H9 (cell line): ENCODE results near the gene P3H2. TPM values are rescaled to one million over a fixed set of nuclear protein-coding genes. Genes with fewer than 3 reads are reported as not detected.

Source experiments
- DNase-seq: peaks from one replicate; pipeline ENCODE4 v3.0.0-alpha.2; 2017
- H2AFZ ChIP-seq: one replicate; pipeline ENCODE4 v1.6.1; 2013; ENCODE audit warnings: mild to moderate bottlenecking, low read length, control low read depth, moderate library complexity
- H2AK5ac ChIP-seq: 2 replicates; pipeline ENCODE4 v1.6.1; 2013; ENCODE audit warnings: low read length, control low read depth, mixed read lengths; ENCODE audit not compliant: insufficient read length
- H2BK120ac ChIP-seq: one replicate; pipeline ENCODE4 v1.6.1; 2013; ENCODE audit warnings: low read depth, mild to moderate bottlenecking, low read length, control low read depth, inconsistent platforms; ENCODE audit not compliant: poor library complexity, severe bottlenecking
- H2BK12ac ChIP-seq: 2 replicates; pipeline ENCODE4 v1.6.1; 2013; ENCODE audit warnings: low read length, control low read depth, mixed read lengths, low read depth; ENCODE audit not compliant: insufficient read length
- H2BK15ac ChIP-seq: 2 replicates; pipeline ENCODE4 v1.6.1; 2013; ENCODE audit warnings: low read depth, low read length, control low read depth
- H2BK20ac ChIP-seq: one replicate; pipeline ENCODE4 v1.6.1; 2013; ENCODE audit warnings: low read depth, mild to moderate bottlenecking, low read length, control low read depth, inconsistent platforms; ENCODE audit not compliant: poor library complexity, severe bottlenecking
- H2BK5ac ChIP-seq: 2 replicates; pipeline ENCODE4 v1.6.1; 2013; ENCODE audit warnings: low read length, control low read depth, mixed read lengths; ENCODE audit not compliant: insufficient read length
- H3K14ac ChIP-seq: 2 replicates; pipeline ENCODE4 v1.6.1; 2013; ENCODE audit warnings: low read length, control low read depth; ENCODE audit not compliant: insufficient read depth
- H3K18ac ChIP-seq: 2 replicates; pipeline ENCODE4 v1.6.1; 2013; ENCODE audit warnings: low read depth, mild to moderate bottlenecking, mixed read lengths, low read length, control low read depth; ENCODE audit not compliant: insufficient read length
- H3K23ac ChIP-seq: 2 replicates; pipeline ENCODE4 v1.6.1; 2013; ENCODE audit warnings: low read length, control low read depth, mixed read lengths, low read depth; ENCODE audit not compliant: insufficient read length
- H3K23me2 ChIP-seq: 2 replicates; pipeline ENCODE4 v1.6.1; 2013; ENCODE audit warnings: low read depth, mild to moderate bottlenecking, mixed read lengths, low read length, control low read depth; ENCODE audit not compliant: insufficient read length, poor library complexity, severe bottlenecking
- H3K27ac ChIP-seq: 2 replicates; pipeline ENCODE4 v1.5.1; 2013; ENCODE audit warnings: low read length, control low read depth, mixed read lengths, low read depth; ENCODE audit not compliant: insufficient read length
- H3K27me3 ChIP-seq: 2 replicates; pipeline ENCODE4 v1.6.1; 2013; ENCODE audit warnings: low read length, control low read depth, inconsistent platforms; ENCODE audit not compliant: insufficient read depth
- H3K4ac ChIP-seq: 2 replicates; pipeline ENCODE4 v1.6.1; 2013; ENCODE audit warnings: low read depth, mild to moderate bottlenecking, control low read depth, inconsistent platforms, low read length, moderate library complexity
- H3K4me1 ChIP-seq: 2 replicates; pipeline ENCODE4 v1.6.1; 2013; ENCODE audit warnings: low read length, control low read depth, inconsistent platforms; ENCODE audit not compliant: insufficient read depth
- H3K4me2 ChIP-seq: 2 replicates; pipeline ENCODE4 v1.6.1; 2013; ENCODE audit warnings: low read length, control low read depth, mixed read lengths; ENCODE audit not compliant: insufficient read length, insufficient read depth
- H3K56ac ChIP-seq: 2 replicates; pipeline ENCODE4 v1.6.1; 2013; ENCODE audit warnings: low read depth, mild to moderate bottlenecking, mixed read lengths, low read length, control low read depth; ENCODE audit not compliant: insufficient read length
- H3K79me1 ChIP-seq: 2 replicates; pipeline ENCODE4 v1.6.1; 2013; ENCODE audit warnings: low read depth, mild to moderate bottlenecking, moderate library complexity, low read length, control low read depth, inconsistent platforms; ENCODE audit not compliant: insufficient read depth, poor library complexity, severe bottlenecking
- H3K79me2 ChIP-seq: 2 replicates; pipeline ENCODE4 v1.6.1; 2013; ENCODE audit warnings: low read length, control low read depth, inconsistent platforms; ENCODE audit not compliant: insufficient read depth
- H3K9ac ChIP-seq: 2 replicates; pipeline ENCODE4 v1.6.1; 2013; ENCODE audit warnings: low read length, control low read depth, mixed read lengths; ENCODE audit not compliant: insufficient read length; ENCODE audit errors: extremely low read depth
- H3K9me3 ChIP-seq: one replicate; pipeline ENCODE4 v1.6.1; 2013; ENCODE audit warnings: low read depth, low read length, inconsistent platforms; ENCODE audit not compliant: control insufficient read depth
- H3T11ph ChIP-seq: one replicate; pipeline ENCODE4 v1.6.1; 2013; ENCODE audit warnings: mild to moderate bottlenecking, low read length, control low read depth, inconsistent platforms
- H4K20me1 ChIP-seq: one replicate; pipeline ENCODE4 v1.6.1; 2013; ENCODE audit not compliant: control insufficient read depth, insufficient read length, insufficient read depth
- H4K5ac ChIP-seq: 2 replicates; pipeline ENCODE4 v1.6.1; 2013; ENCODE audit warnings: low read depth, mild to moderate bottlenecking, mixed read lengths, low read length, control low read depth; ENCODE audit not compliant: insufficient read length
- H4K8ac ChIP-seq: replicated peaks from 2 replicates; pipeline ENCODE4 v1.6.1; 2013; ENCODE audit warnings: low read length, control low read depth, mixed read lengths, low read depth; ENCODE audit not compliant: insufficient read length
- H4K91ac ChIP-seq: 2 replicates; pipeline ENCODE4 v1.6.1; 2013; ENCODE audit warnings: low read depth, mild to moderate bottlenecking, moderate library complexity, mixed read lengths, low read length, control low read depth; ENCODE audit not compliant: insufficient read length
- H3K27ac Mint-ChIP-seq, 3 experiments: 2 replicates in 2 of 3; 3 replicates in 1 of 3; pipeline ENCODE4 v1.8.0; 2020 to 2021; ENCODE audit warnings: mixed read lengths in 3 of 3, mild to moderate bottlenecking in 1 of 3, moderate library complexity in 1 of 3
- H3K27me3 Mint-ChIP-seq: 2 replicates; pipeline ENCODE4 v1.8.0; 2021; ENCODE audit warnings: low read depth, mild to moderate bottlenecking, moderate library complexity, mixed read lengths
- H3K36me3 Mint-ChIP-seq, 3 experiments: 2 replicates in 2 of 3; 3 replicates in 1 of 3; pipeline ENCODE4 v1.8.0; 2020 to 2021; ENCODE audit warnings: low read depth in 3 of 3, mixed read lengths in 3 of 3; ENCODE audit not compliant: insufficient read depth in 1 of 3
- H3K4me1 Mint-ChIP-seq, 2 experiments: 2 replicates each; pipeline ENCODE4 v1.8.0; 2020; ENCODE audit warnings: mixed read lengths in 2 of 2
- H3K4me3 Mint-ChIP-seq, 2 experiments: 2 replicates in 1 of 2; 3 replicates in 1 of 2; pipeline ENCODE4 v1.8.0; 2020 to 2021; ENCODE audit warnings: mild to moderate bottlenecking in 2 of 2, mixed read lengths in 2 of 2, moderate library complexity in 1 of 2
- H3K9me3 Mint-ChIP-seq, 2 experiments: 2 replicates in 1 of 2; 3 replicates in 1 of 2; pipeline ENCODE4 v1.8.0; 2020; ENCODE audit warnings: mild to moderate bottlenecking in 2 of 2, mixed read lengths in 2 of 2, moderate library complexity in 1 of 2
- WGBS: extraction: QIAGEN DNeasy Blood & Tissue Kit; methylation state at CpG from one replicate; pipeline ENCODE4 v1.1.7; 2013; ENCODE audit warnings: missing lambda C conversion rate, low lambda C conversion rate, mixed read lengths; ENCODE audit not compliant: insufficient read length; ENCODE audit errors: extremely low coverage; 5-methylcytosine and 5-hydroxymethylcytosine counted together
- total RNA-seq: library from RNA; stranded (reverse); gene quantifications from 2 replicates; pipeline ENCODE4 v1.2.1, GENCODE V29; 2021
- TF ChIP-seq, protein P1 (sequence below): fragments of 200-600 bp; sonication (generic); conservative IDR thresholded peaks from 3 replicates; pipeline ENCODE4 v1.8.0; 2021; ENCODE audit warnings: antibody characterized with exemption, mild to moderate bottlenecking

The P3H2 gene
- total RNA-seq, 1 experiment from 2014 or later: 41.5 TPM

DNA sequence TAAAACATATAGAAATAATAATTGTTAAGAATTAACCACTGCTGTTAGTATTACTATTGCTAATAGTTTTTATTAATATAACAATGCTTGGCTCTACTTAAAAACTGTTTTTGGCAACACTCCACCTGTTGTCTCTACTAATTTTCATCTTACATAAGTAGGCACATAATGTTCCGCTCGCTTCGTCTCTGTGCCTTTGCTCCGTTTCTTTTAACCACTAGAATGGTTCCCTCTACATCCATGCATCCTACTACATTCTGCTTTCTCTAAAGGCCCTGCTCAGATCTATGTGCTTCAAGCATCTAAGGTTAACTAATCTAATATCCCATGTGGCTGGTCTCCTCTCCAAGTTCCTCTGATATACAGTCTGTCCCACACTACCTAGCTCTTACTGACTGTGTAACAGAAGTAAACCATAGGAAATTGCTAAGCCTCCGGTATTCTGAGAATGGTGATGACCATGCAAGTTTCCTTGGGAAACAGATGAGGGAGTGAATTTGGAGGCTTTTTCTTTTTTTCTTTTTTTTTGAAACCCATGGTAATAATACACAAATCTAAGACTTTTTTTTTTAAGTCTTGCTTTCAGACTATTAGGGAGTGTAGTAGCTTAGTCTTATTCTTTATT is 138.3 kb downstream of the P3H2 start:
- no peak overlapping the region for H3K18ac ChIP-seq
- H2BK120ac ChIP-seq: no peak overlapping the region
- no peak overlapping the region for H2BK5ac ChIP-seq
- no peak overlapping the region for H3K27ac ChIP-seq
- H3K23ac ChIP-seq: no peak overlapping the region
- H3K4me1 Mint-ChIP-seq: peaks cover 28 to 29% of the 10 kb centered on the region in 2 experiments
- no CpG with 5 or more reads among the region's 5 CpGs for WGBS
- no peak overlapping the region for H4K8ac ChIP-seq
- H3K4me3 Mint-ChIP-seq: no peak overlapping the region
- H3K14ac ChIP-seq: no peak overlapping the region
- no peak overlapping the region for H3T11ph ChIP-seq
- H4K5ac ChIP-seq: no peak overlapping the region
- peaks cover 4 to 39% (median 28%) of the 10 kb centered on the region in 3 experiments; a peak in 6 of 7 replicates for H3K36me3 Mint-ChIP-seq
- peak overlapping the region; percentile 1 to 24 (median 12); a peak in 4 of 7 replicates for H3K27ac Mint-ChIP-seq
- H3K4ac ChIP-seq: no peak overlapping the region
- H3K27me3 ChIP-seq: no peaks in the 10 kb centered on the region
- no peaks in the 10 kb centered on the region for H3K9me3 ChIP-seq
- H3K4me1 ChIP-seq: peaks cover 3% of the 10 kb centered on the region; the same call in 1 of the 2 replicates
- no peaks in the 10 kb centered on the region for H3K23me2 ChIP-seq
- peaks cover 1% of the 10 kb centered on the region; the same call in 1 of the 2 replicates for H3K27me3 Mint-ChIP-seq
- no peak overlapping the region for H2AFZ ChIP-seq
- no peaks in the 10 kb centered on the region for H3K79me2 ChIP-seq
- H2BK12ac ChIP-seq: no peak overlapping the region
- no peak overlapping the region for H2BK20ac ChIP-seq
- no peak for DNase-seq
- no peak overlapping the region for H3K4me2 ChIP-seq
- H3K9ac ChIP-seq: no peak overlapping the region
- TF ChIP-seq, protein P1, sequence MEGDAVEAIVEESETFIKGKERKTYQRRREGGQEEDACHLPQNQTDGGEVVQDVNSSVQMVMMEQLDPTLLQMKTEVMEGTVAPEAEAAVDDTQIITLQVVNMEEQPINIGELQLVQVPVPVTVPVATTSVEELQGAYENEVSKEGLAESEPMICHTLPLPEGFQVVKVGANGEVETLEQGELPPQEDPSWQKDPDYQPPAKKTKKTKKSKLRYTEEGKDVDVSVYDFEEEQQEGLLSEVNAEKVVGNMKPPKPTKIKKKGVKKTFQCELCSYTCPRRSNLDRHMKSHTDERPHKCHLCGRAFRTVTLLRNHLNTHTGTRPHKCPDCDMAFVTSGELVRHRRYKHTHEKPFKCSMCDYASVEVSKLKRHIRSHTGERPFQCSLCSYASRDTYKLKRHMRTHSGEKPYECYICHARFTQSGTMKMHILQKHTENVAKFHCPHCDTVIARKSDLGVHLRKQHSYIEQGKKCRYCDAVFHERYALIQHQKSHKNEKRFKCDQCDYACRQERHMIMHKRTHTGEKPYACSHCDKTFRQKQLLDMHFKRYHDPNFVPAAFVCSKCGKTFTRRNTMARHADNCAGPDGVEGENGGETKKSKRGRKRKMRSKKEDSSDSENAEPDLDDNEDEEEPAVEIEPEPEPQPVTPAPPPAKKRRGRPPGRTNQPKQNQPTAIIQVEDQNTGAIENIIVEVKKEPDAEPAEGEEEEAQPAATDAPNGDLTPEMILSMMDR: no peak
- H3K9me3 Mint-ChIP-seq: no peaks in the 10 kb centered on the region
- no peaks in the 10 kb centered on the region for H3K79me1 ChIP-seq
- H3K56ac ChIP-seq: no peak overlapping the region
- no peak overlapping the region for H4K91ac ChIP-seq
- H4K20me1 ChIP-seq: no peaks in the 10 kb centered on the region
- H2BK15ac ChIP-seq: no peak overlapping the region
- no peak overlapping the region for H2AK5ac ChIP-seq
